Small intestine (tissue), 4 donors: ENCODE data around the gene CROCC. TPM values are rescaled to one million over a fixed set of nuclear protein-coding genes. Genes with fewer than 3 reads are reported as not detected.

Source experiments
- polyA plus RNA-seq, 4 donors: library from polyadenylated mRNA; stranded (reverse) in 3 of 4; unstranded in 1 of 4; fragments of 200-250 nt in 3 of 4; fragments of 120-200 nt in 1 of 4; gene quantifications; one replicate each; pipeline versions ENCODE4 v1.2.1 to v1.2.3, GENCODE V29; 2013
- donor health status: healthy with polysubstance abuse.
- donor health status: Bipolar disorder and iron deficiency.
- donor health status: healthy.

CROCC gene
- polyA plus RNA-seq, 4 donors = 2.7 to 19.6 (median 10.2) TPM

Other genes with a start within 250 kb of the CROCC start
- gene RNU1-4, start 181.4 kb upstream of the CROCC start, polyA plus RNA-seq = not detected
- gene RNU1-2, start 26.0 kb upstream of the CROCC start, polyA plus RNA-seq = not detected
- 100 to 1,000 TPM in 1 of 4 donors, 1 to 10 TPM in 2, not detected in 1; 2.4 to 125 (median 8.7) TPM for gene MFAP2, start 58.7 kb downstream of the CROCC start, polyA plus RNA-seq
- 10 to 100 TPM; 14.6 to 33.7 (median 17.4) TPM for gene ATP13A2, start 90.0 kb downstream of the CROCC start, polyA plus RNA-seq
- 100 to 1,000 TPM; 145 to 380 (median 224) TPM for gene SDHB, start 132.1 kb downstream of the CROCC start, polyA plus RNA-seq
- 10 to 100 TPM in 1 of 4 donors, under 1 TPM in 2, not detected in 1; 0.28 to 95.2 (median 0.54) TPM for gene PADI2, start 197.5 kb downstream of the CROCC start, polyA plus RNA-seq